Peyer's patch (tissue), 4 donors: Measurements from ENCODE around the gene GAK. TPM values are rescaled to one million over a fixed set of nuclear protein-coding genes. Genes with fewer than 3 reads are reported as not detected.

Source experiments
- DNase-seq, 3 donors: peaks; one replicate each; pipeline ENCODE4 v3.0.0-alpha.2; 2017 to 2019
- H3K27ac ChIP-seq, 4 donors: fragments of 200-600 bp; sonication (generic); one replicate each; pipeline ENCODE4 v1.5.1; 2016 to 2019
- H3K27me3 ChIP-seq, 2 donors: fragments of 200-600 bp; sonication (generic); one replicate each; pipeline ENCODE4 v1.5.1; 2019
- H3K36me3 ChIP-seq, 3 donors: fragments of 200-600 bp; sonication (generic); one replicate each; pipeline ENCODE4 v1.5.1; 2016 to 2019
- H3K4me1 ChIP-seq, 4 donors: fragments of 200-600 bp; sonication (generic); one replicate each; pipeline ENCODE4 v1.5.1; 2016 to 2019
- H3K4me3 ChIP-seq, 4 donors: fragments of 200-600 bp; sonication (generic); 1 replicate in 3 of 4; 2 replicates in 1 of 4; pipeline ENCODE4 v1.5.1; 2016 to 2019; ENCODE audit warnings: mild to moderate bottlenecking in 1 of 4
- H3K9me3 ChIP-seq, 4 donors: fragments of 200-600 bp; sonication (generic); one replicate each; pipeline ENCODE4 v1.5.1; 2016 to 2019; ENCODE audit warnings: mild to moderate bottlenecking in 1 of 4
- POLR2A ChIP-seq, 2 donors: fragments of 450-650 bp; IDR thresholded peaks; one replicate each; pipeline ENCODE4 v1.5.1; 2017; ENCODE audit warnings: antibody characterized with exemption in 2 of 2, mild to moderate bottlenecking in 2 of 2, moderate library complexity in 2 of 2
- total RNA-seq, 4 donors: library from RNA; depleted of rRNA; stranded (reverse); fragments of >200 nt; gene quantifications; one replicate each; pipeline ENCODE4 v1.1.0, GENCODE V29; 2016
- TF ChIP-seq, protein P1 (sequence below), 6 experiments: fragments of 450-650 bp in 4 of 6; fragments of 200-600 bp in 2 of 6; sonication (generic) in 1 of 6; IDR thresholded peaks; one replicate each; pipeline ENCODE4 v1.5.1; 2017 to 2019; ENCODE audit warnings: antibody characterized with exemption in 6 of 6, mild to moderate bottlenecking in 3 of 6, moderate library complexity in 1 of 6

Gene GAK
- total RNA-seq, 4 donors from 2014 or later: 248 to 362 (median 351) TPM

DNA sequence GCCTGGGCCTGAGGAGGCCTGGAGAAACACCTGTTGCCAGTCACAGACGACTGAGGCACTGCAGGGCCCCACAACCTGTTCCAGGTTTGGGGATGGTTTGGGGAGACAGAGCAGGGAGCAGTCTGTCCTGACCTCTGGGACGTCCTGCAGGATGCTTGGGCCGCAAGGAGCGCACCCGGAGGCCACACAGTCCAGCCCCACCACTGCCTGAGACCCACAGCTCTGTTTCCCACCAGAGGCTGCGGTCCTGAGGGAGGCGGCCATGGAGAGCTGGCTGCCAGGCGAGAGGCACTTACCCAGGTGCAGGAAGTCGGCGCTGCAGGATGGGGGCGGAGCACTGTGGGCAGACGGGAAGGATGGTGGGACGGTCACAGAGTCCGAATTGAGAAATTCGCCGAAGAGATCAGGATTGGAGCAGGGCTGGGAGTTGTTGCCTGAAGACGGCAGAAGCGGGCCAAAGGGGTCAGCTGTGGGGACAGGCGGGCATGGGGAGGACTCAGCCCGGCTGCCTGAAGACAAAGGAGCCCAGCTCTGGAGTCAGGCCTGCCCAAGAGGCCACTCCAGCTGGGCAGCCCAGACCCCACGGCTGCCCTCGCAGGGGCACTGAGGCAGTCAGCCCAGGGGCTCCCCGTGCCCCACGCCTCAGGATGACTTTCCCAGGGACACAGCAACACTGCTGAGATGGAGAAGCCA lies 65.9 kb downstream of the GAK start:
- Histone ChIP-seq H3K4me1 (no peaks in the 10 kb centered on the region), H3K27me3 (no peaks in the 10 kb centered on the region), H3K9me3 (no peaks in the 10 kb centered on the region), H3K36me3 (peaks cover 0 to 93% (median 0%) of the 10 kb centered on the region in 3 donors), H3K27ac (no peak overlapping the region), H3K4me3 (no peak overlapping the region)
- no peak for TF ChIP-seq POLR2A (IDR thresholded peaks at IDR 0.05)
- TF ChIP-seq, protein P1, sequence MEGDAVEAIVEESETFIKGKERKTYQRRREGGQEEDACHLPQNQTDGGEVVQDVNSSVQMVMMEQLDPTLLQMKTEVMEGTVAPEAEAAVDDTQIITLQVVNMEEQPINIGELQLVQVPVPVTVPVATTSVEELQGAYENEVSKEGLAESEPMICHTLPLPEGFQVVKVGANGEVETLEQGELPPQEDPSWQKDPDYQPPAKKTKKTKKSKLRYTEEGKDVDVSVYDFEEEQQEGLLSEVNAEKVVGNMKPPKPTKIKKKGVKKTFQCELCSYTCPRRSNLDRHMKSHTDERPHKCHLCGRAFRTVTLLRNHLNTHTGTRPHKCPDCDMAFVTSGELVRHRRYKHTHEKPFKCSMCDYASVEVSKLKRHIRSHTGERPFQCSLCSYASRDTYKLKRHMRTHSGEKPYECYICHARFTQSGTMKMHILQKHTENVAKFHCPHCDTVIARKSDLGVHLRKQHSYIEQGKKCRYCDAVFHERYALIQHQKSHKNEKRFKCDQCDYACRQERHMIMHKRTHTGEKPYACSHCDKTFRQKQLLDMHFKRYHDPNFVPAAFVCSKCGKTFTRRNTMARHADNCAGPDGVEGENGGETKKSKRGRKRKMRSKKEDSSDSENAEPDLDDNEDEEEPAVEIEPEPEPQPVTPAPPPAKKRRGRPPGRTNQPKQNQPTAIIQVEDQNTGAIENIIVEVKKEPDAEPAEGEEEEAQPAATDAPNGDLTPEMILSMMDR (IDR thresholded peaks at IDR 0.05): no peak
- no peak for DNase-seq

DNA sequence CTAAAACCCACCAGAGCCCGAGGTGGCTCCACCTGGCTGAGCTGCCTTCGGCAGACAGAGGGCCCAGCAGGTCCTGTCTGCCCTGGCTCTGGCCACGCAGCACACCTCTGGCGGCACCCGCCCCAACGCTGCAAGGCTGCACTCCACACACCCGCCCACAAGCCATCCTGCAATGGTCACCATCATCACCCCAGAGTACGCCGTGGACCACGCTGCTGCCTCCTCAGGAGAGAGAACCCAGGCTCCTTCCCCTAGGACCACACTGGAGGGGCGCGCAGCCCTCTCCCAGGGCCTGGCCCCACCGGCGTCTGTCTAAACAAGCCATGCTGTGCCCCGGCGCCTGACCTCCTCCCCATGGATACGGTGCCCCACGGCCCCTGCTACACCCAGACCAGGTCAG lies 66.5 kb downstream of the GAK start:
- H3K36me3 ChIP-seq: peaks cover 0 to 93% (median 0%) of the 10 kb centered on the region in 3 donors
- no peak for DNase-seq

DNA sequence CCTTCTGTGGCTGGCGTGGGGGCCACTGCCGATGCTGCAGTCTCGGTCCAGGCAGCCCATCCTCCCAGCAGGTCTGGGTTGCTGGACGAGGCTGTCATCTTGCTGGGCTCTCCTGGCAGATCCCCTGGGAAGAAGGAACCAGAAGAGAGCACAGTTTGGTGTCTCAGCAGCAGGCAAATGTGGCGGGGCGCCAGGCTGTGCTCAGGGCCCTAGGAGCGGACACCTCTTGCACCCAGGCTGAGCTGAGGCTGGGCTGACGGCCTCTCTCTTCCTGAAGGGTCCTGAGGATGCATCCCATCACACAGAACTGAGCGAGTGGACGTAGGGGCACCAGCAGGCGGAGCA lies 67.0 kb downstream of the GAK start:
- no peaks in the 10 kb centered on the region for H3K4me1 ChIP-seq
- H3K4me3 ChIP-seq: no peak overlapping the region
- DNase-seq: no peak
- H3K9me3 ChIP-seq: no peaks in the 10 kb centered on the region
- TF ChIP-seq POLR2A (IDR thresholded peaks at IDR 0.05): no peak
- TF ChIP-seq, protein P1 (IDR thresholded peaks at IDR 0.05): no peak
- H3K27me3 ChIP-seq: no peaks in the 10 kb centered on the region
- peaks cover 0 to 93% (median 0%) of the 10 kb centered on the region in 3 donors for H3K36me3 ChIP-seq
- no peak overlapping the region for H3K27ac ChIP-seq

More for the DNA sequence above, 66.5 kb downstream of the GAK start:
- Histone ChIP-seq H3K9me3 (no peaks in the 10 kb centered on the region), H3K27ac (no peak overlapping the region), H3K4me3 (no peak overlapping the region), H3K4me1 (no peaks in the 10 kb centered on the region), H3K27me3 (no peaks in the 10 kb centered on the region)
- TF ChIP-seq POLR2A (IDR thresholded peaks at IDR 0.05): no peak
- TF ChIP-seq, protein P1 (IDR thresholded peaks at IDR 0.05): no peak

DNA sequence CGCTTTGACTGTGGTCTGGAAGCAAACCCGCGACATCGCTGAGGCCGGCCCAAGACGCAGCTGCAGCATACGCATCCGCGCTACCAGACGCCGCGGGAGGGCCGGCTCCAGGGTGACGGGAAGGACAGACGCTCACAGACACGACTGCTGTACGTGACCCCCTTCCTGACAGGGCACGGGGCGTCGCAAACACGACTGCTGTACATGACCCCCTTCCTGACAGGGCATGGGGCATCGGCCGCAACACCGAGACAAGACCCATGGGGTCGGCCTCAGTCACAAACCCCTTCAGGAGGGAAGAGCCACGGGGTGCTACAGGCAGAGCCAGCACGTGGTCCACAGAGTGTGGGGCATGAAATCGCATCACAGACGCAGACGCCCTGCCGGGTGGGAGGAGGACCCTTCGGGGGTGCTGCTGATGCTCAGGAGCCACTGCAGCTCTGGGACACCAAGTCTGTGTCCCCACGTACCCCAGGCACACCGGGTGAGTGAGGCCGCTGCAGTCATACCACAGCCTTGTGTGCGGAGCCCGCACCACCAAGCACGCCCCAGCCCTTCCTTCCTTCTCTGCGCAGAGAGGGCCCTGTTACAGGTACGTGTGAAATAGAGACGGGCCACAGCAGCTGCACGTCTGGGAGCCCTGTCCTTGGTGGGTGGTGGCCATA lies 67.5 kb downstream of the GAK start:
- Histone ChIP-seq H3K9me3 (no peaks in the 10 kb centered on the region), H3K36me3 (peaks cover 0 to 93% (median 0%) of the 10 kb centered on the region in 3 donors), H3K4me1 (no peaks in the 10 kb centered on the region), H3K4me3 (no peak overlapping the region), H3K27me3 (no peaks in the 10 kb centered on the region), H3K27ac (no peak overlapping the region)
- TF ChIP-seq POLR2A (IDR thresholded peaks at IDR 0.05): no peak
- TF ChIP-seq, protein P1 (IDR thresholded peaks at IDR 0.05): no peak
- DNase-seq: no peak

DNA sequence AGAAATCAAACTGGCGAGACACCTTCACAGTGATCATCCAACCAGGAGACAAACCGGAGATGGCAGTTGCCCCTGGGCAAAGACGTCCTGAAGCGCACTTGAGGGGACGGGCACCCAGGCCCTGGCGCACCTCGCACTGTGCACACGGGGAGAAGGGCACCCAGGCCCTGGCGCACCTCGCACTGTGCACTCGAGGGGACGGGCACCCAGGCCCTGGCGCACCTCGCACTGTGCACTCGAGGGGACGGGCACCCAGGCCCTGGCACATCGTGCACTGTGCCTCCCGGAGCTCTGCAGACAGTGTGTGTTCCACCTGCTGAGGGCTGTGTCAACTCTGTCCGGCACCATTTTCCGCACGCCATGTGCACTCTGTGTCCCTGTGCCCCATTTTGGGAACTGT lies 71.6 kb downstream of the GAK start:
- no peak for DNase-seq
- TF ChIP-seq, protein P1 (IDR thresholded peaks at IDR 0.05): no peak
- no peak for TF ChIP-seq POLR2A (IDR thresholded peaks at IDR 0.05)
- Histone ChIP-seq H3K27me3 (no peaks in the 10 kb centered on the region), H3K4me1 (no peaks in the 10 kb centered on the region), H3K36me3 (peaks cover 0 to 89% (median 0%) of the 10 kb centered on the region in 3 donors), H3K9me3 (no peaks in the 10 kb centered on the region), H3K27ac (no peak overlapping the region), H3K4me3 (no peak overlapping the region)
